K562 treated with DMSO at 1 percent for 24 hours (cell line): ENCODE data around the gene EBF3. TPM values are rescaled to one million over a fixed set of nuclear protein-coding genes. Genes with fewer than 3 reads are reported as not detected.

ENCODE experiments used
- total RNA-seq: library from RNA; unstranded; fragments of 300-600 nt; gene quantifications from 2 replicates; pipeline ENCODE4 v1.2.3, GENCODE V29; 2022; ENCODE audit warnings: low read depth; ENCODE audit not compliant: insufficient read depth

Gene EBF3, protein sequence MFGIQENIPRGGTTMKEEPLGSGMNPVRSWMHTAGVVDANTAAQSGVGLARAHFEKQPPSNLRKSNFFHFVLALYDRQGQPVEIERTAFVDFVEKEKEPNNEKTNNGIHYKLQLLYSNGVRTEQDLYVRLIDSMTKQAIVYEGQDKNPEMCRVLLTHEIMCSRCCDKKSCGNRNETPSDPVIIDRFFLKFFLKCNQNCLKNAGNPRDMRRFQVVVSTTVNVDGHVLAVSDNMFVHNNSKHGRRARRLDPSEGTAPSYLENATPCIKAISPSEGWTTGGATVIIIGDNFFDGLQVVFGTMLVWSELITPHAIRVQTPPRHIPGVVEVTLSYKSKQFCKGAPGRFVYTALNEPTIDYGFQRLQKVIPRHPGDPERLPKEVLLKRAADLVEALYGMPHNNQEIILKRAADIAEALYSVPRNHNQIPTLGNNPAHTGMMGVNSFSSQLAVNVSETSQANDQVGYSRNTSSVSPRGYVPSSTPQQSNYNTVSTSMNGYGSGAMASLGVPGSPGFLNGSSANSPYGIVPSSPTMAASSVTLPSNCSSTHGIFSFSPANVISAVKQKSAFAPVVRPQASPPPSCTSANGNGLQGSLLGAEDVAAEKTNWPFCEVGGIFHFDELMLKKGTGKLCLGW
- not detected in 2 replicates for total RNA-seq

DNA sequence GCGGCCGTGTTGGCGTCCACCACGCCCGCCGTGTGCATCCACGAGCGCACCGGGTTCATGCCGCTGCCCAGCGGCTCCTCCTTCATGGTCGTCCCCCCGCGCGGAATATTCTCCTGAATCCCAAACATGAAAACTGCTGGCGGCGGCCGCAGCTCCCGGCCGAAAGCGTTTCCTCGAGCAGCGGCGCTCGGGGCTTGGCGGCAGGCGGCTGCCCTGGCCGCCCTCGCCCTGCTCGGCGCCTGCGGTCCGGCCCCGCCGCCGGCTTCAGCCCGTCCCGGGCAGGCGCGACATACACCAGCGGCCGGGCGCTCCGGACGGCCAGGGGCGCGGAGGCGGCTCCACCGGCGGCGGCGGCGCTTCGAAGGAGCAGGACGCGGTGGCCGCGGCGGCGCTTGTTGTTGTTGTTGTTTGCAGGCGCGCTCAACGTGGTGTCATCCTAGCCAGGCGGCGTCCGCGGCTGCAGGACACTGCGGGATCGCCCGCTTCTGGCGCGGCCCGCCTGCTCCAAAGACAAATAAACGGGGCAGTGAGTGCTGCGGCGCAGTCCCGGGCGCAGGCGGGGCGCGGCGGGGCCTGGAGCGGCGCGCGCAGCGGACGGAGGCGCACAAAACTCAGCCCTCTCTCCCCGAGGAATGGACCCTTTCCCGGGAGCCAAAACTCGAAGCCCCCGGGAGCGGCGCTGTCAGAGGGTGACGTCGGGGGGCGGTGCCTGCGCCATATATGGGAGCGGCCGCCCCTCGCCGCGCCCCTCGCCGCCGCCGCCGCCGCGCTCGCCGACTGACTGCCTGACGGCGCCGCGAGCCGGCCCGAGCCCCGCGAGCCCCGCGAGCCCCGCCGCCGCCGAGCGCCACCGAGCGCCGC is at the start of gene EBF3:
Gene EBF3 (minus strand): TSS at position 634 of the 861 bp plus-strand sequence. CDS start 506 bp downstream, at position 128.

Other genes with a start within 250 kb of the EBF3 start
- 0.56 TPM in 1 of 2 replicates, not detected in the other for gene C10orf143, start 146.6 kb upstream of the EBF3 start, total RNA-seq
- gene GLRX3, start 172.1 kb upstream of the EBF3 start, total RNA-seq: 59.8 and 60.6 TPM in 2 replicates